GM19372 (cell line): ENCODE data around the gene GPR171.
A peak's percentile ranks its signal among the peaks of the same experiment; 100 is the strongest.
"Not testable (repeated sequence)": the region's sequence is repeated elsewhere in the genome, so short reads cannot be mapped to it uniquely, and the experiment has no call there.

ENCODE experiments used
- ATAC-seq: cut with Tn5 transposase; IDR thresholded peaks from one replicate; pipeline ENCODE4 v1.9.1; 2021; ENCODE audit warnings: mild to moderate bottlenecking, low read depth, moderate library complexity; ENCODE audit not compliant: unreplicated experiment

GPR171 gene

GRCh38 chr3:151203051-151203420 lies at the start of gene GPR171:
Gene GPR171, minus strand, starts transcription at chr3:151203216. Its CDS starts 3,830 bp downstream, at chr3:151199386.
- peak; percentile 89 for ATAC-seq

DNA sequence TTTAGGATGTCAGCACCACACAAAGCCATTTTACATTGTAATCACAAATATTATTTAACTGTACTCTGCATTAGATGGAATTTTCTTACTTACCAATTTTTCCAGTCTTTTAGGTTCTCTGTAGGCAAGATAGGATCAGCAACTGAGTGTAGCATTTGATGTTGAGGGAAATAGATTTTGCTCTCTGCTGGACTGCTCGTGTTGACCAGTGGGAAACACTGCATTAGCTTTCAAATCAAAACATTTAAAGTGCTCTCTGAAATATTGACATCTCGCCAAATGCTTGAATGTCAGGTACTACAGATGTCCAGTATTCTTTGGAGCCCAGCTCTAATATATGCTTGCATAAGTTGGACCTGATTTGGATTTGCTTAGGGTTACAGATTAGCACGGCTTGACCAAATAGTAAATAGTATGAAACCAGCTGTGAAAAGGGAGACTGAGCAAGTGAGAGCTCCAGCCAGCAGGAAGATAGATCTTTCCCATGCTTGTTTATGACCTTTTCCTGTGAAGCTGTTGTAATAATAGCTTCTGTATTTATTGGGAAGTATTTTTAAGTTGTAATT lies 45.8 kb upstream of the GPR171 start:
- ATAC-seq = no peak

DNA sequence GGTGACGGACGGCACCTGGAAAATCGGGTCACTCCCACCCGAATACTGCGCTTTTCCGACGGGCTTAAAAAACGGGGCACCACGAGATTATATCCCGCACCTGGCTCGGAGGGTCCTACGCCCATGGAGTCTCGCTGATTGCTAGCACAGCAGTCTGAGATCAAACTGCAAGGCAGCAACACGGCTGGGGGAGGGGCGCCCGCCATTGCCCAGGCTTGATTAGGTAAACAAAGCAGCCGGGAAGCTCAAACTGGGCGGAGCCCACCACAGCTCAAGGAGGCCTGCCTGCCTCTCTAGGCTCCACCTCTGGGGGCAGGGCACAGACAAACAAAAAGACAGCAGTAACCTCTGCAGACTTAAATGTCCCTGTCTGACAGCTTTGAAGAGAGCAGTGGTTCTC lies 39.0 kb upstream of the GPR171 start:
- ATAC-seq = not testable (repeated sequence)

DNA sequence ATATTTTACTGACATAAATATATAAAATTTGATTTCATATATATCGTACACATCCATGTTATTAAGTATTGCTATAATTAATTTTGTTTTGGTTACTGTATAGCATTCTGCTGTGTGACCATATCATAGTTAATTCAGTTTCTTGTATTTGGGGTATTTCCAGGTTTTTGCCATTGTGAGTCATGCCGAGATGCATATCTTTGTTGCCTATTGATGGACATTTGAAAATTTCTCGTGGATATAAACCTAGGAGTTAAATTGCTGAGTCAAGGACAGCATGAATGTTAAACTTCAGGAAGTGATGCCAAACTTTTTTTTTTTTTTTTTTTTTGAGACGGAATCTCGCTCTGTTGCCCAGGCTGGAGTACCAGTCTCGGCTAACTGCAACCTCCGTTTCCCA lies 33.7 kb upstream of the GPR171 start:
- no peak for ATAC-seq

DNA sequence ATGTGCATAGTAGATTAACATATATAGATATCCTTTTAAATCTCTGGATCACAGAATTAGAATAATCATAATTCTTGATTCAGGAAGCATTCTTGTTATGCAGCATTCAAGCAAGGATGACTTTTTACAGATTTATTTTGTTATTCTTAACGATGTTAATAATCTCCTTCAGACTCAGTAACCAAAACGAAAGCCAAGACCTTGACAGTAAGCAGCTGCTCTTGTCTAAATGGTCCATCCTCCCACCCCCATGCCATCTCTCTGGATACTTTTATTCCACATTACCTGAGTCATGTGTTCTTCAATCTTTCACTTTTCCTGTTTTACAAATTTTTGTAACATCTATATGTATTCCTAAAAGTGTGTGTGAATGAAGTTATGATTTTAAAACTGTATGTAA lies 33.3 kb upstream of the GPR171 start:
- no peak for ATAC-seq

DNA sequence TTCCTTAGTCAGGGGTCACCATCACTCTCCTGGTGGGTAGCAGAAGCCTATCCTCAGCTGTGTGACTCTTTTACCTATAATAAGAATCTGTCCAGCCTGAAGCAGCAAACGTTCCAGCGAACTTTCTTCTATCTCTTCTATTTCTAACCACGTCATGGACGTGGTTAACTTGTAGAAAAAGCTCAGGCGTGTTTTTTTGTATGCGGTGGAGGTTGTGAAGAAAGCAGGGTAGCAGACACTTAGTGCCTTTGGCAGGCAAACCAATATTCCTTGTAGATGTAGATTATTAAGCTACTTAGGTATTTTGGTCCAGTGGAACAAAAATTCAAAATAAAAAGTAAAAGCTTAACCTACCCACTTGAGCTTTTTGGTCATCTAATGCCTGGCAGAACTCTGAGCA lies 31.8 kb upstream of the GPR171 start:
- no peak for ATAC-seq

- ATAC-seq = no peak
Observed at GRCh38 chr3:151232991-151233390, 30.0 kb upstream of the GPR171 start.

DNA sequence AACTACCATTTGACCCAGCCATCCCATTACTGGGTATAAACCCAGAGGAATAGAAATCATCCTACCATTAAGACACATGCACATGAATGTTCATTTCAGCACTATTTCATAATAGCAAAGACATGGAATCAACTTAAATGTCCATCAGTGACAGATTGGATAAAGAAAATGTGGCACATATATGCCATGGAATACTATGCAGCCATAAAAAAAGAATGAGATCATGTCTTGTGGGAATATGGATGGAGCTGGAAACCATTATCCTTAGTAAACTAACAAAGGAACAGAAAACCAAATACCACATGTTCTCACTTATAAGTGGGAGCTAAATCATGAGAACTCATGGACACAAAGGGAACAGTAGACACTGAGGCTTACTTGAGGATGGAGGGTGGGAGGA lies 29.4 kb upstream of the GPR171 start:
- not testable (repeated sequence) for ATAC-seq

- no peak for ATAC-seq
Observed at GRCh38 chr3:151230646-151231045, 27.6 kb upstream of the GPR171 start.

DNA sequence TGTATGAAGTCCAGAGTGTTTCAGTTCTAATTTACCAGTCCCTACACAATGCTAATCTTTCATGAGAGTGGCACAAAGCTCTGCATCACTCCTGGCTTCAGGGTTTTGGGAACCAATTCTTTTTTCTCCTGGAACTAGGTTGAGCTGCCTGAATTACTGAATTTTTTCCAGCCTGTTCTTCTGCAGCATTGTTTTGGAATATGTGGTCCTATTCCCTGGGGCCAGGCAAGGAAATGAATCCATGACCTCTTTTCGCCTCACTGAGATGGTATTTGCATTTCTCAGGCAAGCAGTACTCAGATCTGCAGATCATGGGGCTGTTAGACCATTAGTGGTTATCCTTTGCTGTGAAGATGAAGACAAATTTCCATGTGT lies 25.6 kb upstream of the GPR171 start:
- ATAC-seq = no peak

DNA sequence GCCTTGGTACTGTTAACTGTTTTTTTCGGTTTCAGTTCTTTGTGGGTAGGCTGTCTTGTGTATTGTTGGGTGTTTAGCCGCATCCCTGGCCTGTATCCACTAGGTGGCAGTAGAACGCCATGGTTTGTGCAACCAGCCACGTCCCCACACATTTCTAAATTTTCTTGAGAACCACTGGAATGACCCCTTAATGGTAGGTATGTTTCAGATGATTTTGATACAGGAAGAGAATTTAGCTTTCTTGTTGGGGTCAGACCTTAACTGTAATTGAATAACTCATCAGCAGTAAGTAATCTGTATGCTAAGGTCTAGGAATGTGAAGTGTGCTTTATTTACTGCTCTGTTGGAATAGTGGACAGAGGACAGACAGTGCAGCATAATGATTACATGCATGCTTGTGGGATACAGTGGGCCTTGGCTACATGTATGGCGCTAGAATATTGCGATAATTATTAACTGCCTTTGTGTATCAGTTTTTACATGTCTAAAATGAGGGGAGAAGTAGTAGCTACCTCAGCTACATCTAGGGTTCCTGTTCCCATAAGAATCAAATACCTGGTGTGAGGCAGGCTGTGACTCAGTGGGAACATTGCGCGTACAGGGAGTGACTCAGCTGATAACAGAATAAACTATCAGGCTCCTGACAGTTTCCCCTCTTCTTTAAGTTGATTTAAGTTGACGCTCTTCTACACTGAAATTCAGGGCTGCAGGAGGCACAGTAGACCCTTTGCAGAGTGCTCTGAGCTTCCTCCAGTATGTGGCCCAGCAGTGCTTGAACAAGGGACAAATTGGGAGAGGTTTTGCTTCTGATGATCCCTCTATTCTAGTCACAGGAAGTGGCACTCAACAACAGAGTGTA lies 25.0 kb upstream of the GPR171 start:
- peak; percentile 84 for ATAC-seq

GRCh38 chr3:151227266-151227806 lies 24.3 kb upstream of the GPR171 start:
- peak; percentile 27 for ATAC-seq

DNA sequence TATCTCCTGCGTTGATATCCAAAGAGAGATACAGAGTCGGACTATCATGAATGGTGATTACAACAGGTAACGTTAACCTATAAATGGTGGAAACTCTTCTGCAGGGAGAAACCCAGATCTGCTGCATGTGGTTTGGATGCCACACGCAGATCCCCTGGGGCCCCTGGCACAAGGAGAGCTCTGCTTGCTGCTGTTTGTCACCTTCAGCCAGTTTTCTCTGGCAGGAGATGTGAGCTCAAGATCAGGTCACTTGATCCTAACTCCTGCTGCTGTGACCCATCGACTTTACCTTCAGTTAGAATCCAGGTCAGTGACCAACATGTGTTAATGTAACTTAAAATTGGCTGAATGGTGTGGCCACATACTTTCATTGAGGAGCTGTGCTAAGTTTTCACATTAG lies 23.8 kb upstream of the GPR171 start:
- ATAC-seq = no peak

GRCh38 chr3:151226088-151226563 lies 23.1 kb upstream of the GPR171 start:
- no peak for ATAC-seq

DNA sequence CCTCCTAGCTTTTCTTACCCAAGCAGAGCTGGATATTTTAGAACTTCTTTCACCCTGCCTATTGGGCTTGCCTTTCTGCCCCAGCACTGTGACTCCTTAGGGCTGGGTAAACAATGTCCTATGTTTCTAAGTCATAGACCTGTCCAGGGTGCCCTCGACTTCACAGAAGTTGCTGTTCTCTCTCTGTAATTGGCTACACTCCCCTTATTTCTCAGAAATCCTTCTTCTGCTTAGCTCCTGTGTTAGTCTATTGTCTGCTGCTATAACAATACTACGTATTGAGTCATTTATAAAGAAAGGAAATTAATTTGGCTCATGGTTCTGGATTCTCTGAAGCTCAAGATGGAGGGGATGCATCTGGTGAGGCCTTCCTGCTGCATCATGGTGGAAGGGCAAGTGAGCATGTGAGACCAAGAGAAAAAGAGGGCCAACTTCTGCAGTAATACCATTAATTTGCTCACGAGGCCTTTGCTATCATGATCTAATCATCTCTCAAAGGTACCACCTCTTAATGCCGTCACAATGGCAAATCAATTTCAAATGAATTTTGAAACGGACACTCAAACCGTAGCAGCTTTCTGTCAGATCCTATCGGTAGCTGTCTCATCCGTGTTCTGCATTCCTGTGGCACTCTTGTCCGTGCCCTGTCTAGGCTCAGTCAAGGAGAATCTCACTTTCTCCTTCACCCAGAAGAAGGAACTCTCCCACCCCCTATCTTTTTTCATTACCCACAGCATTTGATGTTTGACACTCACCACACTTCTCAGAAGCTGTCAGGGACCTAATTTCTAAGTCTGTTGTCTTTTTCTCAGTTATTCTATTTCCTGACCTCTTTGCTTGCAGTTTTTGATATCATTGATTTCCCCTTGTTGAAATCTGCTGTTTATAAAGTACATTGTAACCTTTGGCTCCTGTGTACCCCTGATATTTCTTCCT lies 22.3 kb upstream of the GPR171 start:
- ATAC-seq = no peak

GRCh38 chr3:151224268-151224866 lies 21.4 kb upstream of the GPR171 start:
- no peak for ATAC-seq

DNA sequence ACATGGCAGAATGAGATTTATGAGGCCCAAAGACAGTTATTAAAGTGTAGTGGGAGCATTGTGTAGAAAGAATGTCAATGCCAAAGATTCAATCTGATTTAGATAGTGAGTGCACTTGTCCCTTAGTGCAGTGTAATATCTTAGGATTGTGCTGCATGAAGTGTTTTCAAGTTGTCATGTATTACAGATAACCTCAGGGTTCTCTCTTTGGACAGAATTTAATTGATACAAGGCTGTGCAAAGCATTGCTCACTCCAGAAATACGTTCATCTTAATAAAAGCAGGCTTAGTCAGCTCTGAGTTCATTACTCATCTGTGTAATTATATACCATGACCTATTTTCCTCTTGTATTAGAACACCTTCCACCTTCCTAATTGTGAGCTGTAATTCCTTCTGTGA lies 16.0 kb upstream of the GPR171 start:
- ATAC-seq = no peak

DNA sequence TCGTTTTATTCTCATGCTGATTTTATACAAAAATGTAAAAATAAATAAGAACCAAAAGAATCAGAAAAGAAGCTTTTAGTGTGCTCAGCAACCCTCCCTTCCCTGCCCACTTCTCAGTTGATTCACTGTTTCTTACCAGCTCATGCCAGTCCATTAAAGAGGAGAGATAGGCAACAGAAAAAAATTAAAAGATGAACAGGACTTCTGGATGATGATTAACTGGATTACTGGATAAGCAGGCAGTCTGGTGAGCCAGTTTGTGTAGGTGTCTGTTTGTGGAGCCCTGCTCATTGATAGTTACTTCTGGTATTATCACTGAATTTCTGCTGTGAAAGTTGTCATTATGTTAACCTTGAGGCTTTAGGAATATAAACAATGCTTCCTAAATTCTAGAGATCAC lies 15.1 kb upstream of the GPR171 start:
- no peak for ATAC-seq

DNA sequence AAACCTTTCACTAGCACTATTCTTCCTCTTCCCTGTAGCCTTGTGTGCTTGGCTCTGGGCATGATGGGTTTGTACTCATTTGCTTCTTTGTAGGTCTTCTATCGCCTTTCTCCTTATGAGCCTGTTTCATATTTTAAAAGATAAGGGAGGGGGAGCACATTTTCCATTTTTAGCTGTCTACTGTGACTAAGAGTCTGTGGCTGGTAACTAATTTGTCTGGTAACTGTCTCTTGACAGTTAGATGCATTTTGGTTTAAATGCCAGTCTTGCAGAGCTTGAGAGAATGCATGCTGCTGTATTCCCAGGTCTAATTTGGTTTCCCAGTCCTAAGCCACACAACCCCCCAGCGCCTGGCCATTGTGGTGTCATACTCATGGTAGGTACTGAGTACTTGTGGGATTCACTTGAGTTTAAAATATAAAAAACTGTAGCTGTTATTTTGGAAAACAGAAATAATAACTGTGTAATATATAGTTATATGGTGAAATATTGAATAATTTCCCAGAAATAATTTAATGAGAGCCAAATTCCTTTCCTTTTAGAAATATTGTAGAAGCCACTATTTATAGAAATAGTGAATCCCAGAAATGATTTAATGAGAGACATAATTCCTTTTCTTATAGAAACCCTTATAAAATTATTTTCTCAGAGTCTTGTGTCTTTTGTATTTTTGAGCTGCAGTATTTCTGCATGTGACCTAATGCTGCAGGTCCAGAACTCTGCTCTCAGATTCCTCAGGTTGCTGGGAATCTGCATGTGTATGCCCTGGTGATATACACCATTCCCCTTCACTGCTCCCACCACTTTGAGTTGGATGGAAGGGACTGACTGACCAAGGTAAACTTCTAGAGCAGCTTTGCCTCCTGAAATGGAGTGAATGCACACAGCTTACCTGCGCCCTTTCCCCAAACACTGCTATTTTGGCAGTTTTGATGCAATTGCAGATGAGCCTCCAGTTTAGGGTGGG lies 13.9 kb upstream of the GPR171 start:
- ATAC-seq = no peak
